ENCODE data around the gene UGGT2.

DNA sequence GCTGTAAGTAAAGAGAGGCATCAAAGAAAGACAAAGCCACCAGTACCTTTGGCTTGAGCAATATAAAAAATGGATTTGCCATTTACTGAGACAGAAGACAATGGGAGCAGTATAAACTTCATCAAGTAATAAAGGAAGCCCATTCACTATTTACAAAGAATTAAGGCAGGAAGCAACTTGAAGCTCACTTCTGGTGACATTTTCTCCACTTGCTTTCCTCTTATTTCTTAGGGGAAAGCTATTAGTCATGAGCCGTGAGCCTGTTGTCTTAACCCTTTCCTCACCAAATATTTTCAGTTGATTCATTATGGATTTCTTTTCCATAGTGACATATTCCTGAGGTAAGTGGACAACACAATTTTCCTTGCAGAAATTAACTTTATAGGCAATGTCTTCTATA is 219.5 kb downstream of the UGGT2 start:
- TF ChIP-seq CTCF (IDR thresholded peaks at IDR 0.05 in 8 of 11, conservative IDR thresholded peaks at IDR 0.05 in 3 of 11) (no peak), POLR2A (IDR thresholded peaks at IDR 0.05) (no peak), POLR2AphosphoS5 (IDR thresholded peaks at IDR 0.05) (no peak)
